ENCODE results near the gene PRMT7. TPM values are rescaled to one million over a fixed set of nuclear protein-coding genes. Genes with fewer than 3 reads are reported as not detected.

PRMT7 gene
- total RNA-seq, 1 donor from 2014 or later: 36.7 TPM

DNA sequence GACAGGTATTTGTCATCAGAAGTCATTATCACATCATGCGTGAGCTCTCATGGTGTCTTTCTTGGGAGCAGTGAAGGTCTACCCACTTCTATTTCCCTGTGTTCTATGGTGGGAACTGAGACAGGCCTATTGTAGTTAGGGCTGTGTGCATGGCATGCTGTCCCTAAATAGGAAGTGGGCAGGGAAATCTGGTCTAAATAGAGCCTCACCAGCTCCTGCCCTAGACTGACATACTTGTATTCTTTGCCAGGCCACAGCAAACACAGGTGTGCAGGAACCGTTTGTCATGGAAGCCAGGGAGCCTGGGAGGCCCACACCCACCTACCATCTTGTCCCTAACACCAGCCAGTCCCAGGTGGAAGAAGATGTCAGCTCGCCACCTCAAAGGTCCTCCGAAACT, 36.4 kb upstream of the PRMT7 start:
- no peak for TF ChIP-seq EZH2 (IDR thresholded peaks at IDR 0.05; ENCODE audit: insufficient read depth, low read length)
- TF ChIP-seq, protein P1, sequence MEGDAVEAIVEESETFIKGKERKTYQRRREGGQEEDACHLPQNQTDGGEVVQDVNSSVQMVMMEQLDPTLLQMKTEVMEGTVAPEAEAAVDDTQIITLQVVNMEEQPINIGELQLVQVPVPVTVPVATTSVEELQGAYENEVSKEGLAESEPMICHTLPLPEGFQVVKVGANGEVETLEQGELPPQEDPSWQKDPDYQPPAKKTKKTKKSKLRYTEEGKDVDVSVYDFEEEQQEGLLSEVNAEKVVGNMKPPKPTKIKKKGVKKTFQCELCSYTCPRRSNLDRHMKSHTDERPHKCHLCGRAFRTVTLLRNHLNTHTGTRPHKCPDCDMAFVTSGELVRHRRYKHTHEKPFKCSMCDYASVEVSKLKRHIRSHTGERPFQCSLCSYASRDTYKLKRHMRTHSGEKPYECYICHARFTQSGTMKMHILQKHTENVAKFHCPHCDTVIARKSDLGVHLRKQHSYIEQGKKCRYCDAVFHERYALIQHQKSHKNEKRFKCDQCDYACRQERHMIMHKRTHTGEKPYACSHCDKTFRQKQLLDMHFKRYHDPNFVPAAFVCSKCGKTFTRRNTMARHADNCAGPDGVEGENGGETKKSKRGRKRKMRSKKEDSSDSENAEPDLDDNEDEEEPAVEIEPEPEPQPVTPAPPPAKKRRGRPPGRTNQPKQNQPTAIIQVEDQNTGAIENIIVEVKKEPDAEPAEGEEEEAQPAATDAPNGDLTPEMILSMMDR (IDR thresholded peaks at IDR 0.05; ENCODE audit: insufficient read depth, low read depth, low read length): no peak
- H3K4me3 ChIP-seq (ENCODE audit: insufficient read depth, low read depth, low read length): no peak overlapping the region
- peaks cover 11% of the 10 kb centered on the region for H3K36me3 Mint-ChIP-seq (ENCODE audit: low read depth, unreplicated experiment)
- H3K9me3 ChIP-seq (ENCODE audit: insufficient read depth, low read depth, low read length): no peaks in the 10 kb centered on the region
- H3K4me3 Mint-ChIP-seq (ENCODE audit: unreplicated experiment): no peak overlapping the region
- H3K36me3 ChIP-seq (ENCODE audit: insufficient read depth, low read length): peaks cover 6% of the 10 kb centered on the region
- H3K4me2 ChIP-seq (ENCODE audit: low read length): no peak overlapping the region
- no peaks in the 10 kb centered on the region for H3K9me3 Mint-ChIP-seq (ENCODE audit: unreplicated experiment)
- H2AFZ ChIP-seq (ENCODE audit: low read depth, low read length): no peak overlapping the region
- H3K79me2 ChIP-seq (ENCODE audit: insufficient read depth, low read length): peaks cover 66% of the 10 kb centered on the region
- no peaks in the 10 kb centered on the region for H3K27me3 Mint-ChIP-seq (ENCODE audit: low read depth, unreplicated experiment)
- H3K4me1 ChIP-seq (ENCODE audit: insufficient read depth, low read length): no peaks in the 10 kb centered on the region
- DNase-seq (ENCODE audit: low read depth) (no peak), FAIRE-seq (no peak)
- H3K9ac ChIP-seq (ENCODE audit: low read length): no peak overlapping the region
- H4K20me1 ChIP-seq (ENCODE audit: insufficient read depth, low read length): peaks cover 67% of the 10 kb centered on the region
- H3K27me3 ChIP-seq (ENCODE audit: insufficient read depth, low read length): no peaks in the 10 kb centered on the region
- H3K27ac ChIP-seq (ENCODE audit: low read depth, low read length): no peak overlapping the region
- H3K4me1 Mint-ChIP-seq (ENCODE audit: low read depth, unreplicated experiment): peaks cover 11% of the 10 kb centered on the region
- no peak overlapping the region for H3K27ac Mint-ChIP-seq (ENCODE audit: unreplicated experiment)

DNA sequence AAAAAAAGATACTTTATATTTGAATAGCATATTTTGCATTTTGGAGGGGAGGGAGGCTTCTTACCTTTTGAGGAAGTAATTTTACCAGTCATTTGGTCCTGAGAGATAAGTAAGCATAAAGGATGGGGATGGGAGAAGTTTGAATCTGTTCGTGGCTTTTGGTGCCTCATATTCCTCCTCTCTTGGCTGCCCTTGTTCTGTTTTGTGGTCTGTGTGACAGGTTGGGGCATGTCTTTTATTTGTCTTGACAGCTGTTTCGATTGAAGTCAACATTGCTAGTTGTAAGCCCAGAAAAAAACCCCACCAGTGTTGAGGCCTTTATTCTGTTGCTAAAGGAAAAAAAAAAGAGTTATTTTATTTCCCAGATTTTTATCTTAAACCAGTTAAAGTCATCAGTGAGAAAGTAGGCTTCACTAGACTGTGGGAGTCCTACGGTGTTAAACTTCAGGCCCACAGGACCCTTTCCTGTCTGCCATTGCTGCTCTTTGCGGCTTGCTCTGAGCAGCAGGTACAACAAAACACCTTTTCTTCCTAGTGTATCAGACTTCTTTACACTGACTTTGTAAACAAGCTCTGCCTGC, 35.1 kb upstream of the PRMT7 start:
- Mint-ChIP-seq H3K4me3 (ENCODE audit: unreplicated experiment) (no peak overlapping the region), H3K27ac (ENCODE audit: unreplicated experiment) (no peak overlapping the region), H3K4me1 (ENCODE audit: low read depth, unreplicated experiment) (peaks cover 9% of the 10 kb centered on the region), H3K36me3 (ENCODE audit: low read depth, unreplicated experiment) (peaks cover 15% of the 10 kb centered on the region), H3K9me3 (ENCODE audit: unreplicated experiment) (no peaks in the 10 kb centered on the region), H3K27me3 (ENCODE audit: low read depth, unreplicated experiment) (no peaks in the 10 kb centered on the region)
- Histone ChIP-seq H4K20me1 (ENCODE audit: insufficient read depth, low read length) (peaks cover 65% of the 10 kb centered on the region), H3K36me3 (ENCODE audit: insufficient read depth, low read length) (peaks cover 8% of the 10 kb centered on the region), H2AFZ (ENCODE audit: low read depth, low read length) (no peak overlapping the region), H3K79me2 (ENCODE audit: insufficient read depth, low read length) (peaks cover 66% of the 10 kb centered on the region), H3K27ac (ENCODE audit: low read depth, low read length) (no peak overlapping the region), H3K4me3 (ENCODE audit: insufficient read depth, low read depth, low read length) (no peak overlapping the region), H3K9me3 (ENCODE audit: insufficient read depth, low read depth, low read length) (no peaks in the 10 kb centered on the region), H3K4me1 (ENCODE audit: insufficient read depth, low read length) (no peaks in the 10 kb centered on the region), H3K9ac (ENCODE audit: low read length) (no peak overlapping the region), H3K4me2 (ENCODE audit: low read length) (no peak overlapping the region), H3K27me3 (ENCODE audit: insufficient read depth, low read length) (no peaks in the 10 kb centered on the region)
- TF ChIP-seq, protein P1 (IDR thresholded peaks at IDR 0.05; ENCODE audit: insufficient read depth, low read depth, low read length): no peak
- no peak for TF ChIP-seq EZH2 (IDR thresholded peaks at IDR 0.05; ENCODE audit: insufficient read depth, low read length)
- FAIRE-seq: no peak
- DNase-seq (ENCODE audit: low read depth): no peak

- no peak overlapping the region for H3K4me3 Mint-ChIP-seq (ENCODE audit: unreplicated experiment)
- Histone ChIP-seq H3K4me2 (ENCODE audit: low read length) (no peak overlapping the region), H3K9ac (ENCODE audit: low read length) (no peak overlapping the region), H4K20me1 (ENCODE audit: insufficient read depth, low read length) (peaks cover 64% of the 10 kb centered on the region), H2AFZ (ENCODE audit: low read depth, low read length) (no peak overlapping the region), H3K9me3 (ENCODE audit: insufficient read depth, low read depth, low read length) (no peaks in the 10 kb centered on the region), H3K27ac (ENCODE audit: low read depth, low read length) (no peak overlapping the region), H3K79me2 (ENCODE audit: insufficient read depth, low read length) (peaks cover 61% of the 10 kb centered on the region), H3K27me3 (ENCODE audit: insufficient read depth, low read length) (no peaks in the 10 kb centered on the region), H3K4me1 (ENCODE audit: insufficient read depth, low read length) (no peaks in the 10 kb centered on the region), H3K4me3 (ENCODE audit: insufficient read depth, low read depth, low read length) (no peak overlapping the region), H3K36me3 (ENCODE audit: insufficient read depth, low read length) (peaks cover 8% of the 10 kb centered on the region)
- H3K27ac Mint-ChIP-seq (ENCODE audit: unreplicated experiment): no peak overlapping the region
- no peaks in the 10 kb centered on the region for H3K9me3 Mint-ChIP-seq (ENCODE audit: unreplicated experiment)
- no peak for DNase-seq (ENCODE audit: low read depth)
- no peaks in the 10 kb centered on the region for H3K27me3 Mint-ChIP-seq (ENCODE audit: low read depth, unreplicated experiment)
- FAIRE-seq: no peak
- TF ChIP-seq EZH2 (IDR thresholded peaks at IDR 0.05; ENCODE audit: insufficient read depth, low read length): no peak
- TF ChIP-seq, protein P1 (IDR thresholded peaks at IDR 0.05; ENCODE audit: insufficient read depth, low read depth, low read length): no peak
- H3K4me1 Mint-ChIP-seq (ENCODE audit: low read depth, unreplicated experiment): peaks cover 9% of the 10 kb centered on the region
- H3K36me3 Mint-ChIP-seq (ENCODE audit: low read depth, unreplicated experiment): peaks cover 14% of the 10 kb centered on the region
Observed at GRCh38 chr16:68276223-68276622, 34.6 kb upstream of the PRMT7 start.

Data from astrocyte (in vitro differentiated cells and primary cell).